Loucy (cell line): ENCODE data around the gene STIP1.

ENCODE experiments used
- H2AFZ ChIP-seq: fragments of 200-600 bp; sonication (generic); 2 replicates; pipeline ENCODE4 v1.6.0; 2016; ENCODE audit warnings: antibody characterized with exemption, mild to moderate bottlenecking, low read length, moderate library complexity
- H3F3A ChIP-seq: fragments of 200-600 bp; 2 replicates; pipeline ENCODE4 v1.6.0; 2016; ENCODE audit warnings: antibody characterized with exemption, low read depth, mild to moderate bottlenecking
- H3K27me3 ChIP-seq: fragments of 200-600 bp; sonication (generic); 2 replicates; pipeline ENCODE4 v1.6.1; 2014; ENCODE audit warnings: low read length, mild to moderate bottlenecking; ENCODE audit not compliant: insufficient read depth, poor library complexity, severe bottlenecking
- H3K36me3 ChIP-seq: fragments of 200-600 bp; sonication (generic); 2 replicates; pipeline ENCODE4 v1.6.1; 2016; ENCODE audit warnings: low read length; ENCODE audit not compliant: insufficient read depth
- H3K4me1 ChIP-seq: fragments of 200-600 bp; sonication (generic); 2 replicates; pipeline ENCODE4 v1.5.1; 2014; ENCODE audit warnings: low read length, mild to moderate bottlenecking; ENCODE audit not compliant: insufficient read depth, poor library complexity, severe bottlenecking
- H3K4me2 ChIP-seq: fragments of 200-600 bp; sonication (generic); 2 replicates; pipeline ENCODE4 v1.6.0; 2014; ENCODE audit warnings: antibody characterized with exemption, low read length, low read depth, mild to moderate bottlenecking; ENCODE audit not compliant: poor library complexity, severe bottlenecking
- H3K4me3 ChIP-seq: fragments of 200-600 bp; sonication (generic); 2 replicates; pipeline ENCODE4 v1.5.1; 2014; ENCODE audit warnings: low read length, mild to moderate bottlenecking, mixed read lengths; ENCODE audit not compliant: poor library complexity, severe bottlenecking
- H3K79me2 ChIP-seq: fragments of 200-600 bp; sonication (generic); 2 replicates; pipeline ENCODE4 v1.6.1; 2014; ENCODE audit warnings: low read length; ENCODE audit not compliant: insufficient read depth
- H3K9ac ChIP-seq: fragments of 200-600 bp; sonication (generic); 2 replicates; pipeline ENCODE4 v1.6.0; 2014; ENCODE audit warnings: mild to moderate bottlenecking, low read depth, low read length, moderate library complexity; ENCODE audit not compliant: poor library complexity, severe bottlenecking
- H3K9me2 ChIP-seq: fragments of 200-600 bp; sonication (generic); replicated peaks from 2 replicates; pipeline ENCODE4 v1.6.1; 2016; ENCODE audit warnings: low read depth, low read length, mixed read lengths
- H3K9me3 ChIP-seq: fragments of 200-600 bp; sonication (generic); 2 replicates; pipeline ENCODE4 v1.6.1; 2014; ENCODE audit warnings: mild to moderate bottlenecking, antibody characterized with exemption, low read length, low read depth; ENCODE audit not compliant: insufficient read depth
- H4K20me1 ChIP-seq: fragments of 200-600 bp; sonication (generic); 2 replicates; pipeline ENCODE4 v1.6.0; 2014; ENCODE audit warnings: antibody characterized with exemption, low read length, mild to moderate bottlenecking; ENCODE audit not compliant: insufficient read depth, poor library complexity, severe bottlenecking
- CTCF ChIP-seq: fragments of 200-600 bp; sonication (generic); conservative IDR thresholded peaks from 2 replicates; pipeline ENCODE4 v1.5.1; 2014; ENCODE audit warnings: mild to moderate bottlenecking, antibody characterized with exemption, low read length
- EZH2phosphoT487 ChIP-seq: fragments of 200-600 bp; IDR thresholded peaks from 2 replicates; pipeline ENCODE4 v1.6.1; 2018; ENCODE audit warnings: antibody characterized with exemption, mild to moderate bottlenecking, moderate library complexity, borderline replicate concordance

The STIP1 gene

DNA sequence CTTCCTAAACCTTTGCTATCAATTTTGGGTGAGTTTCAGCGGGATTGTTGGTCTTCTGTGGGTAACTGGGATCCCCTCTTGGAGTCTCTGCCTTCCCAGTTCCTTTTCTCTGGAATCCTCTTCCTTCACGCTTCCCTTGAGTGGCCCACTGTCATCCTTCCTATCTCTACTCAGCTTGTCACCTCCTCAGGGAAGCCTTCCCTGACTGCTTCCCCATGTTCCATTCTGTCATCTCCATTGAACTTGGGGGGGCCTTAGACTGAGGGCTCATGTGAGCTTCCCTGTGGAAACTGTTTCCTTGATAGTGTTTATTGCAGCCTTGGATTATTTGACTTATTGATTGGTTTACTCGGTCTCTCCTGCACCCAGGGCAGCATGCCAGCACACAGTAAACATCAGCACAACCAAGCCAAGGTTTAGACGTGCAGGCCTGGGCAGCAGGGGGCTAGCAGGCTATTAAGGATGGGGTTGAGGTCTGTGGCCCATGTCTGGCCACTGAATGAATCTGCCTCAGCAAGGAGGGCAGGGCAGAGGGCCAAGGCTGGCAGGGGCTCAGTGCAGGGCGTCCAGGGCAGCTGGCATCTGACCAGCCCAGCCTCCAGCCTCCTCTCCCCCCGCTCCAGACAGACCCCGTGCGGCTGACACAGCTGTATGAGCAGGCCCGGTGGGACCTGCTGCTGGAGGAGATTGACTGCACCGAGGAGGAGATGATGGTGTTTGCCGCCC is 32.8 kb downstream of the STIP1 start:
- no peak overlapping the region for H2AFZ ChIP-seq
- H3K27me3 ChIP-seq: no peaks in the 10 kb centered on the region
- no peaks in the 10 kb centered on the region for H3F3A ChIP-seq
- peaks cover 27% of the 10 kb centered on the region; the same call in 1 of the 2 replicates for H3K36me3 ChIP-seq
- H3K9ac ChIP-seq: no peak overlapping the region
- H3K4me1 ChIP-seq: no peaks in the 10 kb centered on the region
- H3K9me3 ChIP-seq: no peaks in the 10 kb centered on the region
- no peak overlapping the region for H3K4me3 ChIP-seq
- H3K79me2 ChIP-seq: no peaks in the 10 kb centered on the region
- H4K20me1 ChIP-seq: no peaks in the 10 kb centered on the region
- TF ChIP-seq EZH2phosphoT487 (no peak), CTCF (no peak)
- no peak overlapping the region for H3K4me2 ChIP-seq
- no peaks in the 10 kb centered on the region for H3K9me2 ChIP-seq

DNA sequence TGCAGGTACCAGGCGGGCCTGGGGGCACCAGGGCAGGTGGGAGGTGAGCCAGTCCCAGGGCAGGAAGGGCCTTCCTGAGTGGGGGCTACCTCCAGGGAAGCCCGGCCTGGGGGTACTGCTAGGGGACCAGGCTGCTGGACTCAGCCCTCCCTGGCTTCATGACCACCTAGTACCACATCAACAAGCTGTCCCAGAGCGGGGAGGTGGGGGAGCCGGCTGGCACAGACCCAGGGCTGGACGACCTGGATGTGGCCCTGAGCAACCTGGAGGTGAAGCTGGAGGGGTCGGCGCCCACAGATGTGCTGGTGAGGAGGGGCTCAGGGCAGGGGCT is 33.3 kb downstream of the STIP1 start:
- no peak overlapping the region for H3K9ac ChIP-seq
- peaks cover 1% of the 10 kb centered on the region; the same call in 1 of the 2 replicates for H3K79me2 ChIP-seq
- no peak overlapping the region for H3K4me2 ChIP-seq
- peaks cover 27% of the 10 kb centered on the region; the same call in 1 of the 2 replicates for H3K36me3 ChIP-seq
- no peak overlapping the region for H2AFZ ChIP-seq
- H3K9me3 ChIP-seq: no peaks in the 10 kb centered on the region
- H3K4me3 ChIP-seq: no peak overlapping the region
- no peaks in the 10 kb centered on the region for H4K20me1 ChIP-seq
- no peaks in the 10 kb centered on the region for H3K4me1 ChIP-seq
- TF ChIP-seq CTCF (no peak), EZH2phosphoT487 (no peak)
- H3K9me2 ChIP-seq: no peaks in the 10 kb centered on the region
- H3F3A ChIP-seq: no peaks in the 10 kb centered on the region
- no peaks in the 10 kb centered on the region for H3K27me3 ChIP-seq

- no peak overlapping the region for H2AFZ ChIP-seq
- H3K9me2 ChIP-seq: no peaks in the 10 kb centered on the region
- TF ChIP-seq CTCF: no peak
- TF ChIP-seq EZH2phosphoT487: no peak
- H3F3A ChIP-seq: no peaks in the 10 kb centered on the region
- H3K9me3 ChIP-seq: no peaks in the 10 kb centered on the region
- no peaks in the 10 kb centered on the region for H3K27me3 ChIP-seq
- H3K4me1 ChIP-seq: peaks cover 1% of the 10 kb centered on the region
- no peak overlapping the region for H3K4me2 ChIP-seq
- no peak overlapping the region for H3K4me3 ChIP-seq
- peaks cover 27% of the 10 kb centered on the region; the same call in 1 of the 2 replicates for H3K36me3 ChIP-seq
- peaks cover 5% of the 10 kb centered on the region; the same call in 1 of the 2 replicates for H3K79me2 ChIP-seq
- H3K9ac ChIP-seq: no peak overlapping the region
- H4K20me1 ChIP-seq: peaks cover 2% of the 10 kb centered on the region
These were observed 33.8 kb downstream of the STIP1 start for GRCh38 chr11:64219755-64220154.
